GM23338 (cell line): ENCODE results near the gene TP53. TPM values are rescaled to one million over a fixed set of nuclear protein-coding genes. Genes with fewer than 3 reads are reported as not detected.

ENCODE experiments used
- ATAC-seq: fragments of 200-7000 bp; cut with Tn5 transposase; 3 replicates; pipeline ENCODE4 v1.9.1; 2020
- DNase-seq: peaks from one replicate; pipeline ENCODE4 v3.0.0-alpha.2; 2015; ENCODE audit warnings: low spot score
- H2AFZ ChIP-seq: fragments of 200-600 bp; sonication (generic); 2 replicates; pipeline ENCODE4 v1.8.0; 2016; ENCODE audit warnings: antibody characterized with exemption, mild to moderate bottlenecking, moderate library complexity
- H3F3A ChIP-seq: fragments of 200-600 bp; sonication (generic); replicated peaks from 2 replicates; pipeline ENCODE4 v1.8.0; 2017; ENCODE audit warnings: antibody characterized with exemption, mixed run types, low read depth
- H3K27ac ChIP-seq: fragments of 200-600 bp; sonication (generic); 2 replicates; pipeline ENCODE4 v1.6.1; 2016; ENCODE audit warnings: low read depth
- H3K27me3 ChIP-seq: fragments of 200-600 bp; sonication (generic); 2 replicates; pipeline ENCODE4 v1.8.0; 2016; ENCODE audit warnings: mild to moderate bottlenecking, mixed run types, moderate library complexity; ENCODE audit not compliant: insufficient read depth
- H3K36me3 ChIP-seq: fragments of 200-600 bp; sonication (generic); 2 replicates; pipeline ENCODE4 v1.8.0; 2016; ENCODE audit warnings: mild to moderate bottlenecking; ENCODE audit not compliant: insufficient read depth
- H3K4me1 ChIP-seq: fragments of 200-600 bp; sonication (generic); 2 replicates; pipeline ENCODE4 v1.8.0; 2016; ENCODE audit warnings: mild to moderate bottlenecking, moderate library complexity; ENCODE audit not compliant: insufficient read depth
- H3K4me2 ChIP-seq: fragments of 200-600 bp; sonication (generic); 2 replicates; pipeline ENCODE4 v1.7.1; 2017; ENCODE audit warnings: mixed run types
- H3K4me3 ChIP-seq: fragments of 200-600 bp; sonication (generic); 2 replicates; pipeline ENCODE4 v1.6.1; 2016; ENCODE audit warnings: mixed run types
- H3K79me2 ChIP-seq: fragments of 200-600 bp; sonication (generic); replicated peaks from 2 replicates; pipeline ENCODE4 v1.8.0; 2017; ENCODE audit warnings: mild to moderate bottlenecking; ENCODE audit not compliant: insufficient read depth
- H3K9me2 ChIP-seq: fragments of 200-600 bp; sonication (generic); 2 replicates; pipeline ENCODE4 v1.8.0; 2017; ENCODE audit not compliant: insufficient read depth
- H4K20me1 ChIP-seq: fragments of 200-600 bp; sonication (generic); replicated peaks from 2 replicates; pipeline ENCODE4 v1.8.0; 2017; ENCODE audit warnings: mild to moderate bottlenecking; ENCODE audit not compliant: insufficient read depth
- H3K27ac Mint-ChIP-seq: 2 replicates; pipeline ENCODE4 v1.8.0; 2020; ENCODE audit warnings: inconsistent platforms, mild to moderate bottlenecking, moderate library complexity, mixed read lengths
- H3K27me3 Mint-ChIP-seq: 3 replicates; pipeline ENCODE4 v1.8.0; 2022; ENCODE audit warnings: low read depth, mild to moderate bottlenecking, moderate library complexity, mixed read lengths, inconsistent platforms; ENCODE audit not compliant: insufficient read depth, poor library complexity
- H3K36me3 Mint-ChIP-seq: 3 replicates; pipeline ENCODE4 v1.8.0; 2021; ENCODE audit warnings: low read depth, mild to moderate bottlenecking, inconsistent platforms, moderate library complexity, mixed read lengths
- H3K4me1 Mint-ChIP-seq: 3 replicates; pipeline ENCODE4 v1.8.0; 2020; ENCODE audit warnings: mild to moderate bottlenecking, inconsistent platforms, mixed read lengths
- H3K4me3 Mint-ChIP-seq: 3 replicates; pipeline ENCODE4 v1.8.0; 2021; ENCODE audit warnings: moderate library complexity, mild to moderate bottlenecking, inconsistent platforms, mixed read lengths
- H3K9me3 Mint-ChIP-seq: 3 replicates; pipeline ENCODE4 v1.8.0; 2020; ENCODE audit warnings: moderate library complexity, mild to moderate bottlenecking, inconsistent platforms, mixed read lengths
- CREB1 ChIP-seq: fragments of 250-450 bp; sonication (Bioruptor Pico); IDR thresholded peaks from 2 replicates; pipeline ENCODE4 v1.5.0; 2020; ENCODE audit warnings: low read depth, mild to moderate bottlenecking, moderate library complexity
- EZH2 ChIP-seq: fragments of 200-600 bp; sonication (generic); IDR thresholded peaks from one replicate; pipeline ENCODE4 v1.8.0; 2017; ENCODE audit warnings: antibody characterized with exemption, mild to moderate bottlenecking, low read depth; ENCODE audit not compliant: unreplicated experiment
- EZH2phosphoT487 ChIP-seq: fragments of 200-600 bp; sonication (generic); IDR thresholded peaks from one replicate; pipeline ENCODE4 v1.8.1; 2018; ENCODE audit warnings: antibody characterized with exemption; ENCODE audit not compliant: unreplicated experiment
- JUNB ChIP-seq: IDR thresholded peaks from one replicate; pipeline ENCODE4 v1.6.1; 2016; ENCODE audit warnings: antibody characterized with exemption; ENCODE audit not compliant: unreplicated experiment
- NANOG ChIP-seq: IDR thresholded peaks from 2 replicates; pipeline ENCODE4 v1.6.1; 2016; ENCODE audit warnings: antibody characterized with exemption, borderline replicate concordance
- STAT1 ChIP-seq: IDR thresholded peaks from one replicate; pipeline ENCODE4 v1.6.1; 2016; ENCODE audit warnings: antibody characterized with exemption; ENCODE audit not compliant: unreplicated experiment
- ZNF331 ChIP-seq: fragments of 250-450 bp; sonication (Bioruptor Pico); IDR thresholded peaks from 2 replicates; pipeline ENCODE4 v1.5.0; 2020; ENCODE audit warnings: low read depth, mild to moderate bottlenecking, moderate library complexity
- polyA plus RNA-seq: library from polyadenylated mRNA; unstranded; fragments of >200 nt; fragmentation: Nextera tagmentation; extraction: Ambion mirVana; gene quantifications from 2 replicates; pipeline ENCODE4 v1.2.1, GENCODE V29; 2016
- total RNA-seq: library from RNA; depleted of rRNA; stranded (reverse); fragments of >200 nt; shearing (Covaris generic); gene quantifications from 2 replicates; pipeline ENCODE4 v1.2.3, GENCODE V29; 2014
- TF ChIP-seq, protein P1 (sequence below): IDR thresholded peaks from 2 replicates; pipeline ENCODE4 v1.6.1; 2016; ENCODE audit warnings: antibody characterized with exemption
- TF ChIP-seq, protein P2 (sequence below): fragments of 250-450 bp; sonication (Bioruptor Pico); IDR thresholded peaks from 2 replicates; pipeline ENCODE4 v1.5.0; 2020; ENCODE audit warnings: mild to moderate bottlenecking, moderate library complexity
- TF ChIP-seq, protein P3 (sequence below): IDR thresholded peaks from one replicate; pipeline ENCODE4 v1.6.1; 2018; ENCODE audit warnings: antibody characterized with exemption; ENCODE audit not compliant: unreplicated experiment
- TF ChIP-seq, protein P4 (sequence below), 2 experiments: fragments of 200-600 bp in 1 of 2; sonication (generic) in 1 of 2; conservative IDR thresholded peaks; 2 replicates each; pipeline versions ENCODE4 v1.5.1 to v1.6.1; 2016 to 2017; ENCODE audit warnings: antibody characterized with exemption in 2 of 2, low read depth in 2 of 2, mild to moderate bottlenecking in 2 of 2, moderate library complexity in 1 of 2

The TP53 gene
- total and polyA plus RNA-seq, 2 experiments from 2014 or later = 119 to 154 TPM

- no peak for TF ChIP-seq CREB1 (CRISPR knock-in tag)
- TF ChIP-seq EZH2 = no peak
- TF ChIP-seq, protein P1, sequence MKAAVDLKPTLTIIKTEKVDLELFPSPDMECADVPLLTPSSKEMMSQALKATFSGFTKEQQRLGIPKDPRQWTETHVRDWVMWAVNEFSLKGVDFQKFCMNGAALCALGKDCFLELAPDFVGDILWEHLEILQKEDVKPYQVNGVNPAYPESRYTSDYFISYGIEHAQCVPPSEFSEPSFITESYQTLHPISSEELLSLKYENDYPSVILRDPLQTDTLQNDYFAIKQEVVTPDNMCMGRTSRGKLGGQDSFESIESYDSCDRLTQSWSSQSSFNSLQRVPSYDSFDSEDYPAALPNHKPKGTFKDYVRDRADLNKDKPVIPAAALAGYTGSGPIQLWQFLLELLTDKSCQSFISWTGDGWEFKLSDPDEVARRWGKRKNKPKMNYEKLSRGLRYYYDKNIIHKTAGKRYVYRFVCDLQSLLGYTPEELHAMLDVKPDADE = no peak
- TF ChIP-seq STAT1 = no peak
- TF ChIP-seq, protein P2, sequence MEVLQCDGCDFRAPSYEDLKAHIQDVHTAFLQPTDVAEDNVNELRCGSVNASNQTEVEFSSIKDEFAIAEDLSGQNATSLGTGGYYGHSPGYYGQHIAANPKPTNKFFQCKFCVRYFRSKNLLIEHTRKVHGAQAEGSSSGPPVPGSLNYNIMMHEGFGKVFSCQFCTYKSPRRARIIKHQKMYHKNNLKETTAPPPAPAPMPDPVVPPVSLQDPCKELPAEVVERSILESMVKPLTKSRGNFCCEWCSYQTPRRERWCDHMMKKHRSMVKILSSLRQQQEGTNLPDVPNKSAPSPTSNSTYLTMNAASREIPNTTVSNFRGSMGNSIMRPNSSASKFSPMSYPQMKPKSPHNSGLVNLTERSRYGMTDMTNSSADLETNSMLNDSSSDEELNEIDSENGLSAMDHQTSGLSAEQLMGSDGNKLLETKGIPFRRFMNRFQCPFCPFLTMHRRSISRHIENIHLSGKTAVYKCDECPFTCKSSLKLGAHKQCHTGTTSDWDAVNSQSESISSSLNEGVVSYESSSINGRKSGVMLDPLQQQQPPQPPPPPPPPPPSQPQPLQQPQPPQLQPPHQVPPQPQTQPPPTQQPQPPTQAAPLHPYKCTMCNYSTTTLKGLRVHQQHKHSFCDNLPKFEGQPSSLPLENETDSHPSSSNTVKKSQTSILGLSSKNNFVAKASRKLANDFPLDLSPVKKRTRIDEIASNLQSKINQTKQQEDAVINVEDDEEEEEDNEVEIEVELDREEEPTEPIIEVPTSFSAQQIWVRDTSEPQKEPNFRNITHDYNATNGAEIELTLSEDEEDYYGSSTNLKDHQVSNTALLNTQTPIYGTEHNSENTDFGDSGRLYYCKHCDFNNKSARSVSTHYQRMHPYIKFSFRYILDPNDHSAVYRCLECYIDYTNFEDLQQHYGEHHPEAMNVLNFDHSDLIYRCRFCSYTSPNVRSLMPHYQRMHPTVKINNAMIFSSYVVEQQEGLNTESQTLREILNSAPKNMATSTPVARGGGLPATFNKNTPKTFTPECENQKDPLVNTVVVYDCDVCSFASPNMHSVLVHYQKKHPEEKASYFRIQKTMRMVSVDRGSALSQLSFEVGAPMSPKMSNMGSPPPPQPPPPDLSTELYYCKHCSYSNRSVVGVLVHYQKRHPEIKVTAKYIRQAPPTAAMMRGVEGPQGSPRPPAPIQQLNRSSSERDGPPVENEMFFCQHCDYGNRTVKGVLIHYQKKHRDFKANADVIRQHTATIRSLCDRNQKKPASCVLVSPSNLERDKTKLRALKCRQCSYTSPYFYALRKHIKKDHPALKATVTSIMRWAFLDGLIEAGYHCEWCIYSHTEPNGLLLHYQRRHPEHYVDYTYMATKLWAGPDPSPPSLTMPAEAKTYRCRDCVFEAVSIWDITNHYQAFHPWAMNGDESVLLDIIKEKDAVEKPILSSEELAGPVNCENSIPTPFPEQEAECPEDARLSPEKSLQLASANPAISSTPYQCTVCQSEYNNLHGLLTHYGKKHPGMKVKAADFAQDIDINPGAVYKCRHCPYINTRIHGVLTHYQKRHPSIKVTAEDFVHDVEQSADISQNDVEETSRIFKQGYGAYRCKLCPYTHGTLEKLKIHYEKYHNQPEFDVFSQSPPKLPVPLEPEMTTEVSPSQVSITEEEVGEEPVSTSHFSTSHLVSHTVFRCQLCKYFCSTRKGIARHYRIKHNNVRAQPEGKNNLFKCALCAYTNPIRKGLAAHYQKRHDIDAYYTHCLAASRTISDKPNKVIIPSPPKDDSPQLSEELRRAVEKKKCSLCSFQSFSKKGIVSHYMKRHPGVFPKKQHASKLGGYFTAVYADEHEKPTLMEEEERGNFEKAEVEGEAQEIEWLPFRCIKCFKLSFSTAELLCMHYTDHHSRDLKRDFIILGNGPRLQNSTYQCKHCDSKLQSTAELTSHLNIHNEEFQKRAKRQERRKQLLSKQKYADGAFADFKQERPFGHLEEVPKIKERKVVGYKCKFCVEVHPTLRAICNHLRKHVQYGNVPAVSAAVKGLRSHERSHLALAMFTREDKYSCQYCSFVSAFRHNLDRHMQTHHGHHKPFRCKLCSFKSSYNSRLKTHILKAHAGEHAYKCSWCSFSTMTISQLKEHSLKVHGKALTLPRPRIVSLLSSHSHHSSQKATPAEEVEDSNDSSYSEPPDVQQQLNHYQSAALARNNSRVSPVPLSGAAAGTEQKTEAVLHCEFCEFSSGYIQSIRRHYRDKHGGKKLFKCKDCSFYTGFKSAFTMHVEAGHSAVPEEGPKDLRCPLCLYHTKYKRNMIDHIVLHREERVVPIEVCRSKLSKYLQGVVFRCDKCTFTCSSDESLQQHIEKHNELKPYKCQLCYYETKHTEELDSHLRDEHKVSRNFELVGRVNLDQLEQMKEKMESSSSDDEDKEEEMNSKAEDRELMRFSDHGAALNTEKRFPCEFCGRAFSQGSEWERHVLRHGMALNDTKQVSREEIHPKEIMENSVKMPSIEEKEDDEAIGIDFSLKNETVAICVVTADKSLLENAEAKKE (CRISPR knock-in tag) = no peak
- TF ChIP-seq JUNB = no peak
These were observed 18.8 kb downstream of the TP53 start (continued) for GRCh38 chr17:7668482-7668881.

- no peak for DNase-seq
- Histone ChIP-seq H3K4me1 (peaks cover 6% of the 10 kb centered on the region; the same call in 1 of the 2 replicates), H3K4me3 (no peak overlapping the region), H3K27ac (no peak overlapping the region), H3K9me2 (no peaks in the 10 kb centered on the region), H3K4me2 (no peak overlapping the region), H2AFZ (no peak overlapping the region), H3F3A (peaks cover 10% of the 10 kb centered on the region; the same call in 1 of the 2 replicates), H4K20me1 (peaks cover 8% of the 10 kb centered on the region), H3K27me3 (no peaks in the 10 kb centered on the region), H3K36me3 (peaks cover 41% of the 10 kb centered on the region), H3K79me2 (no peaks in the 10 kb centered on the region)
- Mint-ChIP-seq H3K9me3 (no peaks in the 10 kb centered on the region), H3K36me3 (peaks cover 59% of the 10 kb centered on the region), H3K27ac (no peak overlapping the region), H3K4me3 (no peak overlapping the region; the same call in 2 of the 3 replicates), H3K4me1 (peaks cover 5% of the 10 kb centered on the region; the same call in 1 of the 3 replicates), H3K27me3 (peaks cover 5% of the 10 kb centered on the region)
- ATAC-seq = peak; percentile 66
- TF ChIP-seq EZH2phosphoT487 (no peak), NANOG (no peak), JUNB (no peak), ZNF331 (CRISPR knock-in tag) (no peak)
- TF ChIP-seq, protein P3, sequence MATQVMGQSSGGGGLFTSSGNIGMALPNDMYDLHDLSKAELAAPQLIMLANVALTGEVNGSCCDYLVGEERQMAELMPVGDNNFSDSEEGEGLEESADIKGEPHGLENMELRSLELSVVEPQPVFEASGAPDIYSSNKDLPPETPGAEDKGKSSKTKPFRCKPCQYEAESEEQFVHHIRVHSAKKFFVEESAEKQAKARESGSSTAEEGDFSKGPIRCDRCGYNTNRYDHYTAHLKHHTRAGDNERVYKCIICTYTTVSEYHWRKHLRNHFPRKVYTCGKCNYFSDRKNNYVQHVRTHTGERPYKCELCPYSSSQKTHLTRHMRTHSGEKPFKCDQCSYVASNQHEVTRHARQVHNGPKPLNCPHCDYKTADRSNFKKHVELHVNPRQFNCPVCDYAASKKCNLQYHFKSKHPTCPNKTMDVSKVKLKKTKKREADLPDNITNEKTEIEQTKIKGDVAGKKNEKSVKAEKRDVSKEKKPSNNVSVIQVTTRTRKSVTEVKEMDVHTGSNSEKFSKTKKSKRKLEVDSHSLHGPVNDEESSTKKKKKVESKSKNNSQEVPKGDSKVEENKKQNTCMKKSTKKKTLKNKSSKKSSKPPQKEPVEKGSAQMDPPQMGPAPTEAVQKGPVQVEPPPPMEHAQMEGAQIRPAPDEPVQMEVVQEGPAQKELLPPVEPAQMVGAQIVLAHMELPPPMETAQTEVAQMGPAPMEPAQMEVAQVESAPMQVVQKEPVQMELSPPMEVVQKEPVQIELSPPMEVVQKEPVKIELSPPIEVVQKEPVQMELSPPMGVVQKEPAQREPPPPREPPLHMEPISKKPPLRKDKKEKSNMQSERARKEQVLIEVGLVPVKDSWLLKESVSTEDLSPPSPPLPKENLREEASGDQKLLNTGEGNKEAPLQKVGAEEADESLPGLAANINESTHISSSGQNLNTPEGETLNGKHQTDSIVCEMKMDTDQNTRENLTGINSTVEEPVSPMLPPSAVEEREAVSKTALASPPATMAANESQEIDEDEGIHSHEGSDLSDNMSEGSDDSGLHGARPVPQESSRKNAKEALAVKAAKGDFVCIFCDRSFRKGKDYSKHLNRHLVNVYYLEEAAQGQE = no peak
- TF ChIP-seq, protein P4, sequence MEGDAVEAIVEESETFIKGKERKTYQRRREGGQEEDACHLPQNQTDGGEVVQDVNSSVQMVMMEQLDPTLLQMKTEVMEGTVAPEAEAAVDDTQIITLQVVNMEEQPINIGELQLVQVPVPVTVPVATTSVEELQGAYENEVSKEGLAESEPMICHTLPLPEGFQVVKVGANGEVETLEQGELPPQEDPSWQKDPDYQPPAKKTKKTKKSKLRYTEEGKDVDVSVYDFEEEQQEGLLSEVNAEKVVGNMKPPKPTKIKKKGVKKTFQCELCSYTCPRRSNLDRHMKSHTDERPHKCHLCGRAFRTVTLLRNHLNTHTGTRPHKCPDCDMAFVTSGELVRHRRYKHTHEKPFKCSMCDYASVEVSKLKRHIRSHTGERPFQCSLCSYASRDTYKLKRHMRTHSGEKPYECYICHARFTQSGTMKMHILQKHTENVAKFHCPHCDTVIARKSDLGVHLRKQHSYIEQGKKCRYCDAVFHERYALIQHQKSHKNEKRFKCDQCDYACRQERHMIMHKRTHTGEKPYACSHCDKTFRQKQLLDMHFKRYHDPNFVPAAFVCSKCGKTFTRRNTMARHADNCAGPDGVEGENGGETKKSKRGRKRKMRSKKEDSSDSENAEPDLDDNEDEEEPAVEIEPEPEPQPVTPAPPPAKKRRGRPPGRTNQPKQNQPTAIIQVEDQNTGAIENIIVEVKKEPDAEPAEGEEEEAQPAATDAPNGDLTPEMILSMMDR (conservative IDR thresholded peaks at IDR 0.05; ENCODE audit: low read depth in 2 of 2) = no peak
These were observed 19.5 kb downstream of the TP53 start for GRCh38 chr17:7667656-7668406.
